ENCODE data around the gene CEP104. TPM values are rescaled to one million over a fixed set of nuclear protein-coding genes. Genes with fewer than 3 reads are reported as not detected.

The CEP104 gene
- total RNA-seq, 1 experiment from 2014 or later = 23.5 TPM

DNA sequence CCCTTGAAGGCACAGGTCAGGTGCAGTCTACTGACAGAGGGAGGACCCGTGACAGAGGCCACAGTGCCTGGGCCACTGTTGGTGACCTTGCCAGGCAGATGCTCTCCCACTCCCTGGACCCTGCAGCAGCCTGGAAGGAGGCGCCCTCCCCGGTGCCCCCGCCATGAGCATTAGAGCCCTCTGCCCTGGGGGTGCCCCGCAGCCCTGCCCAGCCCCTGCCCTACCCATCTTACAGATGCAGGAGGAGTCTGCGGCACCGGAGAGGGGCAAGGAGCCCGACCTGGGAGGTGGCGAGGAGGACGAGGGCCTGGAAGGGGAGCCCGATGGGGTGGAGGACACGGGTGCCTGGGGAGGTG is 94.2 kb downstream of the CEP104 start:
- DNase-seq (ENCODE audit: low spot score) = no peak

DNA sequence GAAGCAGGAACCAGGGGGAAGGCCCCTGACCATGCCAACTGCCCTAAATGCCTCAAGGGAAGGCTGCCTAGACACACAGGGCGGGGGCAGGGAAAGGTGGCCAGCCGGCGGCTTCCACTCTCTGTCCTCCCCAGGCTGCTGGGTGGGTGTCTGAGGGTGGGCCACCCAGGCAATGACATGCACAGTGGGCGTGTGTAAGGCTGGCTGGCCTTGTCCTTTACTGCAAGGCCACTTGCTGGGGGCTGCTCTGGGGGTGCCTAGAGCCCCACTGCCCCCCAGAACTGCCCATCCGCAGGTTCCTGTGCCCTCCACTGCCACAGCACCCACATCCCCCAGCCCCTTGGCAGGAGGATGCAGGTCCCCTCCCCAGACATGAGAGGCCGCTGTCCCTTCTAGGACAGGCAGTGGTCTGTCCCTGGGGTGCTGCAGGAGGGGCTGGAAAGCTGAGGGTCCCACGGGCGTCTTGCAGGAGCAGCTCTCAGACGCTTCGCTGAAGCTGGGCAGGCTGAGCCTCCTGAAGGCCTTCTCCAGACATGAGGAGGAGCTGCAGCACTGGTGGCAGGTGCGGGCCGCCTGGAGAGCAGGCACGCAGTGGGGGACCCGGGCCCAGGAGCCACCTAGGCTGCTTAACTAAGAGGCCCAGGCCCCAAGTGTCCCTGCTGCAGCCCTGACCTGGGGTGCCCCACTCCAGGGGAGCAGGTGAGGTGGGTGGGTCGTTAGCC is 94.7 kb downstream of the CEP104 start:
- no peak for DNase-seq (ENCODE audit: low spot score)

Other genes starting within 250 kb of the CEP104 start
- gene MEGF6, start 245.7 kb downstream of the CEP104 start, total RNA-seq (2014; rRNA removed; shearing (Covaris generic)) = 0.58 and 1.1 TPM in 2 replicates
- 10.9 and 11.7 TPM in 2 replicates for gene TPRG1L, start 232.2 kb downstream of the CEP104 start, total RNA-seq (2014; rRNA removed; shearing (Covaris generic))
- 23.8 and 29.5 TPM in 2 replicates for gene WRAP73, start 207.1 kb downstream of the CEP104 start, total RNA-seq (2014; rRNA removed; shearing (Covaris generic))
- 1.5 and 2.0 TPM in 2 replicates for gene TP73, start 204.7 kb downstream of the CEP104 start, total RNA-seq (2014; rRNA removed; shearing (Covaris generic))
- gene CCDC27, start 104.8 kb downstream of the CEP104 start, total RNA-seq (2014; rRNA removed; shearing (Covaris generic)) = not detected in 2 replicates
- not detected in 2 replicates for gene SMIM1, start 84.5 kb downstream of the CEP104 start, total RNA-seq (2014; rRNA removed; shearing (Covaris generic))
- 17.3 and 20.9 TPM in 2 replicates for gene LRRC47, start 60.7 kb downstream of the CEP104 start, total RNA-seq (2014; rRNA removed; shearing (Covaris generic))
- 5.8 and 7.7 TPM in 2 replicates for gene DFFB, start 265 bp upstream of the CEP104 start, total RNA-seq (2014; rRNA removed; shearing (Covaris generic))
- 46.3 and 49.3 TPM in 2 replicates for gene C1orf174, start 43.1 kb upstream of the CEP104 start, total RNA-seq (2014; rRNA removed; shearing (Covaris generic))

Data from H4 (cell line).